Measurements from ENCODE around the gene INF2. TPM values are rescaled to one million over a fixed set of nuclear protein-coding genes. Genes with fewer than 3 reads are reported as not detected.

Gene INF2
- total and polyA plus RNA-seq, 9 of the 15 experiments (the other 6 are each of a cell fraction or from before 2014, with no cell fraction given), result 0.56 to 31.3 (median 7.8) TPM

DNA sequence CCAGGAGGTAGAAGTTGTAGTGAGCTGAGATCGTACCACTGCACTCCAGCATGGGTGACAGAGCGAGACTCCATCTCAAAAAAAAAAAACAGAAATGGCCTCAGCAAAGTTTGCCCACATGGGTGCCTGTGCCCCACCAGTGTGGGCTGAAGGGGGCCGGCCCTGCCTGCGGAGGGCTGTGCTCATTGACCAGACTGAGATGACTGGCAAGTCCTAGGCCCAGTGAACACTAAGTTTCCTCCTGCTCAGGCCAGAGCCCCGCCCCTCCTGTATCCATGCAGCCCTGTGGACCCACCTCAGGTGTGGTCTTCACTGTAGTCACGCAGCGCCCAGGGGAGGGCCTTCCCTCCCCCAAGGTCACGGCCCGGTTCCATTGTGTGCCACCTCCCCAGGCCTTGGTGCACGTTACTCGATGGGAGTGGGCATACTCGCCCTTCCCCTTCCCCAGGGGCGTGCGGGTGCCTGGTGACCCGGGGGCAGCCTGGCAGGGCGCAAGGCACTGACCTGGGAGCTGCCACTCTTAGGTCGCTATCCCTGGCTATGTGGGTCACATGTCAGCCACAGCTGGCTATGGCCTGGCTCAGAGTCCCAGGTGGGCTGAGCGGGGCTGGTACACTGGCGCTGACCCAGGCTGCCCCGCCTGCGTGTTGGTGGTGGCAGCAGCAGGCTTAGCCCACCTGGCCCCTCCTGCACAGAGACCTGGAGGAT, 16.1 kb downstream of the INF2 start:
- 92% methylated on average over 20 of the region's 21 CpGs for WGBS (ENCODE audit: insufficient coverage, low coverage, missing lambda C conversion rate)
- DNase-seq (ENCODE audit: extremely low read depth in 1 of 4, low spot score in 3 of 4) (no peak), ATAC-seq (no peak), FAIRE-seq (no peak)
- BruUV-seq (replicated peaks), result no TSS peak
- Histone ChIP-seq H3K9me3 (replicated peaks; ENCODE audit: control insufficient read depth, insufficient read depth, low read depth, low read length) (no peaks in the 10 kb centered on the region), H4K20me1 (replicated peaks; ENCODE audit: control insufficient read depth, insufficient read depth, low read length) (no peaks in the 10 kb centered on the region), H3K27me3 (ENCODE audit: control insufficient read depth in 2 of 2, insufficient read depth in 2 of 2, low read length in 2 of 2) (no peaks in the 10 kb centered on the region), H3K79me2 (ENCODE audit: control insufficient read depth, insufficient read depth, low read length) (no peaks in the 10 kb centered on the region), H2AFZ (ENCODE audit: low read depth, low read length) (no peak overlapping the region), H3K27ac (ENCODE audit: extremely low read depth, low read depth, low read length) (no peak overlapping the region), H3K9me1 (ENCODE audit: control insufficient read depth, insufficient read depth, low read length) (no peaks in the 10 kb centered on the region), H3K9ac (ENCODE audit: insufficient read depth in 1 of 2, low read depth in 2 of 2, low read length in 2 of 2) (no peak overlapping the region), H3K4me1 (replicated peaks in 1 of 2; ENCODE audit: control insufficient read depth in 2 of 2, insufficient read depth in 2 of 2, low read length in 2 of 2) (peaks cover 5 to 53% of the 10 kb centered on the region in 2 experiments; a peak in 4 of 5 replicates), H3K4me3 (no peak overlapping the region), H3K36me3 (ENCODE audit: control insufficient read depth, insufficient read depth, low read length) (peaks cover 33% of the 10 kb centered on the region; the same call in 2 of the 3 replicates), H3K4me2 (ENCODE audit: insufficient read depth, low read length) (no peak overlapping the region)
- in situ Hi-C loops (cut with MboI) (no loop called here), intact Hi-C loops (cut with micrococcal nuclease) (no loop called here)
- CTCF ChIA-PET (ENCODE audit: low intra/inter-chr PET ratio), result no interaction called here
- POLR2A ChIA-PET, result no interaction called here
- TF ChIP-seq POLR2G (IDR thresholded peaks at IDR 0.05; ENCODE audit: low read depth, low read length) (0 out of 2 replicates have a peak, but pooled peaks have one; percentile 19), ZNF347 (CRISPR knock-in tag; IDR thresholded peaks at IDR 0.05; ENCODE audit: low read depth) (no peak), CREB1 (IDR thresholded peaks at IDR 0.05) (no peak), CREB1 (CRISPR knock-in tag; IDR thresholded peaks at IDR 0.05) (no peak), TGIF2 (CRISPR knock-in tag; IDR thresholded peaks at IDR 0.05) (no peak), MCM7 (IDR thresholded peaks at IDR 0.05) (no peak), KDM5B (IDR thresholded peaks at IDR 0.05; ENCODE audit: insufficient replicate concordance, low read depth, low read length) (no peak), ZNF165 (CRISPR knock-in tag; IDR thresholded peaks at IDR 0.05; ENCODE audit: borderline replicate concordance) (no peak)
- TF ChIP-seq, protein P1, sequence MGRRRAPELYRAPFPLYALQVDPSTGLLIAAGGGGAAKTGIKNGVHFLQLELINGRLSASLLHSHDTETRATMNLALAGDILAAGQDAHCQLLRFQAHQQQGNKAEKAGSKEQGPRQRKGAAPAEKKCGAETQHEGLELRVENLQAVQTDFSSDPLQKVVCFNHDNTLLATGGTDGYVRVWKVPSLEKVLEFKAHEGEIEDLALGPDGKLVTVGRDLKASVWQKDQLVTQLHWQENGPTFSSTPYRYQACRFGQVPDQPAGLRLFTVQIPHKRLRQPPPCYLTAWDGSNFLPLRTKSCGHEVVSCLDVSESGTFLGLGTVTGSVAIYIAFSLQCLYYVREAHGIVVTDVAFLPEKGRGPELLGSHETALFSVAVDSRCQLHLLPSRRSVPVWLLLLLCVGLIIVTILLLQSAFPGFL (CRISPR knock-in tag; IDR thresholded peaks at IDR 0.05), result no peak
- TF ChIP-seq, protein P2, sequence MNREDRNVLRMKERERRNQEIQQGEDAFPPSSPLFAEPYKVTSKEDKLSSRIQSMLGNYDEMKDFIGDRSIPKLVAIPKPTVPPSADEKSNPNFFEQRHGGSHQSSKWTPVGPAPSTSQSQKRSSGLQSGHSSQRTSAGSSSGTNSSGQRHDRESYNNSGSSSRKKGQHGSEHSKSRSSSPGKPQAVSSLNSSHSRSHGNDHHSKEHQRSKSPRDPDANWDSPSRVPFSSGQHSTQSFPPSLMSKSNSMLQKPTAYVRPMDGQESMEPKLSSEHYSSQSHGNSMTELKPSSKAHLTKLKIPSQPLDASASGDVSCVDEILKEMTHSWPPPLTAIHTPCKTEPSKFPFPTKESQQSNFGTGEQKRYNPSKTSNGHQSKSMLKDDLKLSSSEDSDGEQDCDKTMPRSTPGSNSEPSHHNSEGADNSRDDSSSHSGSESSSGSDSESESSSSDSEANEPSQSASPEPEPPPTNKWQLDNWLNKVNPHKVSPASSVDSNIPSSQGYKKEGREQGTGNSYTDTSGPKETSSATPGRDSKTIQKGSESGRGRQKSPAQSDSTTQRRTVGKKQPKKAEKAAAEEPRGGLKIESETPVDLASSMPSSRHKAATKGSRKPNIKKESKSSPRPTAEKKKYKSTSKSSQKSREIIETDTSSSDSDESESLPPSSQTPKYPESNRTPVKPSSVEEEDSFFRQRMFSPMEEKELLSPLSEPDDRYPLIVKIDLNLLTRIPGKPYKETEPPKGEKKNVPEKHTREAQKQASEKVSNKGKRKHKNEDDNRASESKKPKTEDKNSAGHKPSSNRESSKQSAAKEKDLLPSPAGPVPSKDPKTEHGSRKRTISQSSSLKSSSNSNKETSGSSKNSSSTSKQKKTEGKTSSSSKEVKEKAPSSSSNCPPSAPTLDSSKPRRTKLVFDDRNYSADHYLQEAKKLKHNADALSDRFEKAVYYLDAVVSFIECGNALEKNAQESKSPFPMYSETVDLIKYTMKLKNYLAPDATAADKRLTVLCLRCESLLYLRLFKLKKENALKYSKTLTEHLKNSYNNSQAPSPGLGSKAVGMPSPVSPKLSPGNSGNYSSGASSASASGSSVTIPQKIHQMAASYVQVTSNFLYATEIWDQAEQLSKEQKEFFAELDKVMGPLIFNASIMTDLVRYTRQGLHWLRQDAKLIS (CRISPR knock-in tag; IDR thresholded peaks at IDR 0.05), result no peak
- TF ChIP-seq, protein P3, sequence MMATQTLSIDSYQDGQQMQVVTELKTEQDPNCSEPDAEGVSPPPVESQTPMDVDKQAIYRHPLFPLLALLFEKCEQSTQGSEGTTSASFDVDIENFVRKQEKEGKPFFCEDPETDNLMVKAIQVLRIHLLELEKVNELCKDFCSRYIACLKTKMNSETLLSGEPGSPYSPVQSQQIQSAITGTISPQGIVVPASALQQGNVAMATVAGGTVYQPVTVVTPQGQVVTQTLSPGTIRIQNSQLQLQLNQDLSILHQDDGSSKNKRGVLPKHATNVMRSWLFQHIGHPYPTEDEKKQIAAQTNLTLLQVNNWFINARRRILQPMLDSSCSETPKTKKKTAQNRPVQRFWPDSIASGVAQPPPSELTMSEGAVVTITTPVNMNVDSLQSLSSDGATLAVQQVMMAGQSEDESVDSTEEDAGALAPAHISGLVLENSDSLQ (IDR thresholded peaks at IDR 0.05), result peak; percentile 76

Measured in K562 (cell line).